HCT116 (cell line): ENCODE measurements around the gene SLC13A4. TPM values are rescaled to one million over a fixed set of nuclear protein-coding genes. Genes with fewer than 3 reads are reported as not detected.

Experiments
- total RNA-seq: library from RNA; stranded (reverse); gene quantifications from one replicate; pipeline ENCODE4 v1.2.1, GENCODE V29; 2021; ENCODE audit not compliant: unreplicated experiment

SLC13A4 gene
- total RNA-seq, 1 experiment from 2014 or later: 0.30 TPM

Other genes starting within 250 kb of the SLC13A4 start
- 16.6 TPM for gene CNOT4, start 218.1 kb downstream of the SLC13A4 start, total RNA-seq
- 91.0 TPM for gene NUP205, start 170.3 kb downstream of the SLC13A4 start, total RNA-seq
- 32.8 TPM for gene STMP1, start 65.7 kb downstream of the SLC13A4 start, total RNA-seq
- 0.59 TPM for gene FAM180A, start 20.6 kb upstream of the SLC13A4 start, total RNA-seq
- gene MTPN, start 249.2 kb upstream of the SLC13A4 start, total RNA-seq: 152 TPM